ENCODE results near the gene TMED1. TPM values are rescaled to one million over a fixed set of nuclear protein-coding genes. Genes with fewer than 3 reads are reported as not detected.
A peak's percentile ranks its signal among the peaks of the same experiment; 100 is the strongest.

The TMED1 gene
- total and polyA plus RNA-seq, 9 of the 15 experiments (the other 6 are each of a cell fraction or from before 2014, with no cell fraction given), result 0.86 to 30.2 (median 23.5) TPM

GRCh38 chr19:10864538-10864899 lies 28.5 kb upstream of the TMED1 start (continued):
- 0 out of 2 replicates have a peak, but pooled peaks have one; percentile 33 for TF ChIP-seq RBFOX2 (IDR thresholded peaks at IDR 0.05; ENCODE audit: low read depth, low read length)
- TF ChIP-seq ZNF699 (CRISPR knock-in tag; IDR thresholded peaks at IDR 0.05; ENCODE audit: insufficient replicate concordance), result no peak
- TF ChIP-seq ELF1 (tag; IDR thresholded peaks at IDR 0.05), result peak; percentile 67; the same call in 1 of the 2 replicates
- TF ChIP-seq GTF2A2 (tag; IDR thresholded peaks at IDR 0.05), result no peak
- no peak for TF ChIP-seq YBX1 (IDR thresholded peaks at IDR 0.05)
- TF ChIP-seq NR2C2 (CRISPR knock-in tag; IDR thresholded peaks at IDR 0.05), result no peak
- TF ChIP-seq NR2C2 (tag; IDR thresholded peaks at IDR 0.05), result no peak
- no peak for TF ChIP-seq CBX5 (IDR thresholded peaks at IDR 0.05; ENCODE audit: borderline replicate concordance, low read depth)
- no peak for TF ChIP-seq RERE (CRISPR knock-in tag; IDR thresholded peaks at IDR 0.05; ENCODE audit: borderline replicate concordance)
- TF ChIP-seq, protein P1, sequence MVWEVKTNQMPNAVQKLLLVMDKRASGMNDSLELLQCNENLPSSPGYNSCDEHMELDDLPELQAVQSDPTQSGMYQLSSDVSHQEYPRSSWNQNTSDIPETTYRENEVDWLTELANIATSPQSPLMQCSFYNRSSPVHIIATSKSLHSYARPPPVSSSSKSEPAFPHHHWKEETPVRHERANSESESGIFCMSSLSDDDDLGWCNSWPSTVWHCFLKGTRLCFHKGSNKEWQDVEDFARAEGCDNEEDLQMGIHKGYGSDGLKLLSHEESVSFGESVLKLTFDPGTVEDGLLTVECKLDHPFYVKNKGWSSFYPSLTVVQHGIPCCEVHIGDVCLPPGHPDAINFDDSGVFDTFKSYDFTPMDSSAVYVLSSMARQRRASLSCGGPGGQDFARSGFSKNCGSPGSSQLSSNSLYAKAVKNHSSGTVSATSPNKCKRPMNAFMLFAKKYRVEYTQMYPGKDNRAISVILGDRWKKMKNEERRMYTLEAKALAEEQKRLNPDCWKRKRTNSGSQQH (CRISPR knock-in tag; IDR thresholded peaks at IDR 0.05), result peak; percentile 62; the same call in 1 of the 2 replicates
- TF ChIP-seq PHTF2 (CRISPR knock-in tag; IDR thresholded peaks at IDR 0.05), result no peak
- no peak for TF ChIP-seq HNRNPK (IDR thresholded peaks at IDR 0.05; ENCODE audit: low read depth, low read length, poor library complexity, severe bottlenecking)
- TF ChIP-seq TCF7 (IDR thresholded peaks at IDR 0.05; ENCODE audit: borderline replicate concordance), result no peak
- TF ChIP-seq SIN3B (IDR thresholded peaks at IDR 0.05; ENCODE audit: low read depth), result no peak
- TF ChIP-seq KLF1 (tag; IDR thresholded peaks at IDR 0.05), result no peak
- no peak for TF ChIP-seq SMAD4 (CRISPR knock-in tag; conservative IDR thresholded peaks at IDR 0.05)
- TF ChIP-seq, protein P2, sequence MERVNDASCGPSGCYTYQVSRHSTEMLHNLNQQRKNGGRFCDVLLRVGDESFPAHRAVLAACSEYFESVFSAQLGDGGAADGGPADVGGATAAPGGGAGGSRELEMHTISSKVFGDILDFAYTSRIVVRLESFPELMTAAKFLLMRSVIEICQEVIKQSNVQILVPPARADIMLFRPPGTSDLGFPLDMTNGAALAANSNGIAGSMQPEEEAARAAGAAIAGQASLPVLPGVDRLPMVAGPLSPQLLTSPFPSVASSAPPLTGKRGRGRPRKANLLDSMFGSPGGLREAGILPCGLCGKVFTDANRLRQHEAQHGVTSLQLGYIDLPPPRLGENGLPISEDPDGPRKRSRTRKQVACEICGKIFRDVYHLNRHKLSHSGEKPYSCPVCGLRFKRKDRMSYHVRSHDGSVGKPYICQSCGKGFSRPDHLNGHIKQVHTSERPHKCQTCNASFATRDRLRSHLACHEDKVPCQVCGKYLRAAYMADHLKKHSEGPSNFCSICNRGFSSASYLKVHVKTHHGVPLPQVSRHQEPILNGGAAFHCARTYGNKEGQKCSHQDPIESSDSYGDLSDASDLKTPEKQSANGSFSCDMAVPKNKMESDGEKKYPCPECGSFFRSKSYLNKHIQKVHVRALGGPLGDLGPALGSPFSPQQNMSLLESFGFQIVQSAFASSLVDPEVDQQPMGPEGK (CRISPR knock-in tag; IDR thresholded peaks at IDR 0.05; ENCODE audit: borderline replicate concordance), result no peak
- TF ChIP-seq MXI1 (IDR thresholded peaks at IDR 0.05; ENCODE audit: low read depth, low read length), result no peak
- no peak for TF ChIP-seq ZNF280A (IDR thresholded peaks at IDR 0.05; ENCODE audit: low read depth, partially characterized antibody)

Measured in K562 (cell line).